SK-N-SH (cell line): ENCODE results near the gene ACVR1C. TPM values are rescaled to one million over a fixed set of nuclear protein-coding genes. Genes with fewer than 3 reads are reported as not detected.

Source experiments
- CTCF ChIA-PET: fragments of 300-600, 350-600 bp; formaldehyde crosslinking; extraction: SDS; loops from one replicate; lab custom pipeline; 2021; lab: Yijun Ruan, JAX
- POLR2A ChIA-PET: fragments of 350-600 bp; sonication (Branson Sonifier 250); formaldehyde crosslinking; extraction: SDS; loops from one replicate; lab custom pipeline; 2020; ENCODE audit warnings: antibody characterized with exemption, inconsistent platforms; lab: Yijun Ruan, JAX
- DNase-seq: peaks from one replicate; pipeline ENCODE4 v3.0.0; 2012
- H2AFZ ChIP-seq: fragments of 200-600 bp; sonication (generic); 2 replicates; pipeline ENCODE4 v1.8.1; 2016; ENCODE audit warnings: antibody characterized with exemption, mild to moderate bottlenecking, low read depth
- H3F3A ChIP-seq: fragments of 200-600 bp; sonication (generic); replicated peaks from 2 replicates; pipeline ENCODE3; 2016; ENCODE audit warnings: antibody characterized with exemption, mild to moderate bottlenecking; ENCODE audit not compliant: insufficient read depth
- H3K27ac ChIP-seq, 2 experiments: fragments of 200-500 bp in 1 of 2; fragments of 200-600 bp in 1 of 2; sonication (Bioruptor generic) in 1 of 2; sonication (generic), shearing (Covaris generic) in 1 of 2; 2 replicates each; pipeline versions ENCODE4 v1.5.1 to v1.6.1; 2014 to 2016; ENCODE audit warnings: low read depth in 2 of 2, inconsistent platforms in 1 of 2, low read length in 1 of 2, mild to moderate bottlenecking in 1 of 2, mixed read lengths in 1 of 2
- H3K27me3 ChIP-seq: fragments of 200-600 bp; sonication (generic), shearing (Covaris generic); 2 replicates; pipeline ENCODE4 v1.6.1; 2016; ENCODE audit warnings: mixed run types; ENCODE audit not compliant: insufficient read depth
- H3K36me3 ChIP-seq, 2 experiments: fragments of 200-500 bp in 1 of 2; fragments of 200-600 bp in 1 of 2; sonication (Bioruptor generic) in 1 of 2; sonication (generic) in 1 of 2; replicated peaks in 1 of 2; 2 replicates each; pipeline versions ENCODE3 to v1.5.1; 2014 to 2016; ENCODE audit warnings: low read length in 1 of 2, mild to moderate bottlenecking in 1 of 2; ENCODE audit not compliant: insufficient read depth in 2 of 2, control insufficient read depth in 1 of 2
- H3K4me1 ChIP-seq, 2 experiments: fragments of 200-500 bp in 1 of 2; fragments of 200-600 bp in 1 of 2; sonication (Bioruptor generic) in 1 of 2; sonication (generic), shearing (Covaris generic) in 1 of 2; 2 replicates each; pipeline versions ENCODE4 v1.5.1 to v1.6.1; 2014 to 2016; ENCODE audit warnings: low read depth in 1 of 2, low read length in 1 of 2, mixed run types in 1 of 2; ENCODE audit not compliant: insufficient read depth in 2 of 2, control insufficient read depth in 1 of 2
- H3K4me2 ChIP-seq: fragments of 200-600 bp; sonication (generic), shearing (Covaris generic); 2 replicates; pipeline ENCODE4 v1.6.1; 2017; ENCODE audit warnings: mixed run types
- H3K4me3 ChIP-seq, 2 experiments: fragments of 200-500 bp in 1 of 2; fragments of 200-600 bp in 1 of 2; sonication (Bioruptor generic) in 1 of 2; sonication (generic), shearing (Covaris generic) in 1 of 2; 2 replicates each; pipeline versions ENCODE4 v1.5.1 to v1.8.1; 2014 to 2016; ENCODE audit warnings: low read depth in 2 of 2, inconsistent platforms in 1 of 2, low read length in 1 of 2, mild to moderate bottlenecking in 1 of 2, mixed read lengths in 1 of 2, moderate library complexity in 1 of 2
- H3K79me2 ChIP-seq: fragments of 200-600 bp; sonication (generic); 2 replicates; pipeline ENCODE4 v1.8.1; 2017; ENCODE audit warnings: mild to moderate bottlenecking; ENCODE audit not compliant: insufficient read depth
- H3K9ac ChIP-seq: fragments of 200-600 bp; sonication (generic); 2 replicates; pipeline ENCODE4 v1.6.1; 2017; ENCODE audit warnings: mixed run types
- H3K9me2 ChIP-seq: fragments of 200-600 bp; sonication (generic); 2 replicates; pipeline ENCODE4 v1.6.1; 2017; ENCODE audit warnings: mixed run types
- H3K9me3 ChIP-seq: fragments of 200-600 bp; sonication (generic); 2 replicates; pipeline ENCODE4 v1.6.1; 2017; ENCODE audit warnings: mixed run types, mild to moderate bottlenecking, moderate library complexity
- H4K20me1 ChIP-seq: fragments of 200-600 bp; sonication (generic); 2 replicates; pipeline ENCODE4 v1.6.1; 2017; ENCODE audit warnings: mild to moderate bottlenecking, mixed run types; ENCODE audit not compliant: insufficient read depth
- CHD2 ChIP-seq: fragments of 150-350 bp; IDR thresholded peaks from 2 replicates; pipeline ENCODE4 v1.6.1; 2018; ENCODE audit warnings: low read length; ENCODE audit not compliant: partially characterized antibody
- ELF1 ChIP-seq: IDR thresholded peaks from 2 replicates; pipeline ENCODE4 v1.4.0; 2012
- EP300 ChIP-seq, 2 experiments: IDR thresholded peaks; 2 replicates each; pipeline versions ENCODE4 v1.4.0 to v1.6.1; 2012; ENCODE audit warnings: borderline replicate concordance in 1 of 2, low read depth in 1 of 2, low read length in 1 of 2
- EZH2phosphoT487 ChIP-seq: fragments of 200-600 bp; sonication (generic); IDR thresholded peaks from 2 replicates; pipeline ENCODE4 v1.6.1; 2017; ENCODE audit warnings: low read depth, mixed run types, mild to moderate bottlenecking, antibody characterized with exemption, moderate library complexity, borderline replicate concordance
- FOSL2 ChIP-seq: IDR thresholded peaks from 2 replicates; pipeline ENCODE4 v1.4.0; 2012; ENCODE audit warnings: low read depth, mild to moderate bottlenecking, moderate library complexity, borderline replicate concordance
- FOXJ3 ChIP-seq: sonication (generic); formaldehyde crosslinking; IDR thresholded peaks from 2 replicates; pipeline ENCODE4 v1.5.1; 2020; ENCODE audit warnings: mild to moderate bottlenecking, missing genetic modification reagents
- FOXM1 ChIP-seq: IDR thresholded peaks from 2 replicates; pipeline ENCODE4 v1.4.0; 2012; ENCODE audit warnings: low read depth, mild to moderate bottlenecking
- GATA2 ChIP-seq: sonication (generic); formaldehyde crosslinking; IDR thresholded peaks from 2 replicates; pipeline ENCODE4 v1.5.0; 2020; ENCODE audit warnings: mild to moderate bottlenecking, missing genetic modification reagents
- RXRA ChIP-seq: IDR thresholded peaks from 2 replicates; pipeline ENCODE4 v1.4.0; 2012; ENCODE audit warnings: low read depth, mild to moderate bottlenecking, borderline replicate concordance
- SMC3 ChIP-seq: IDR thresholded peaks from 2 replicates; pipeline ENCODE4 v1.6.1; 2012; ENCODE audit warnings: low read depth, low read length, improper control_type of control experiment
- TAF1 ChIP-seq: IDR thresholded peaks from 2 replicates; pipeline ENCODE4 v1.6.1; 2012; ENCODE audit warnings: low read depth, mild to moderate bottlenecking, low read length, moderate library complexity, borderline replicate concordance
- USF1 ChIP-seq: IDR thresholded peaks from 2 replicates; pipeline ENCODE4 v1.4.0; 2012; ENCODE audit warnings: low read depth, borderline replicate concordance
- USF2 ChIP-seq: fragments of 150-350 bp; IDR thresholded peaks from 2 replicates; pipeline ENCODE4 v1.6.1; 2017; ENCODE audit warnings: antibody characterized with exemption, low read length, low read depth, borderline replicate concordance
- ZBTB33 ChIP-seq: IDR thresholded peaks from 2 replicates; pipeline ENCODE4 v1.4.0; 2012; ENCODE audit warnings: low read depth, borderline replicate concordance
- WGBS: methylation state at CpG from one replicate; pipeline ENCODE4 v1.1.6; 2017; ENCODE audit warnings: low lambda C conversion rate; 5-methylcytosine and 5-hydroxymethylcytosine counted together
- polyA plus RNA-seq, 3 experiments: library from polyadenylated mRNA; depleted of rRNA; stranded (reverse); fragments of >200 nt; gene quantifications; 2 replicates each; pipeline ENCODE4 v1.2.3, GENCODE V29; 2012
- TF ChIP-seq, protein P1 (sequence below): IDR thresholded peaks from 2 replicates; pipeline ENCODE4; 2012

ACVR1C gene
- polyA plus RNA-seq, 1 of the 3 experiments (the other 2 are of a cell fraction) = 0.03 TPM

- H3K9ac ChIP-seq = no peak overlapping the region
- H3K4me3 ChIP-seq = no peak overlapping the region
- no peak overlapping the region for H3K27ac ChIP-seq
- no peak for TF ChIP-seq FOSL2
- no peak for TF ChIP-seq EZH2phosphoT487
- TF ChIP-seq GATA2 (CRISPR knock-in tag) = no peak
- TF ChIP-seq FOXM1 = no peak
- 6% methylated on average over 1 of the region's 1 CpG for WGBS
- no peaks in the 10 kb centered on the region for H3K9me2 ChIP-seq
- no peaks in the 10 kb centered on the region for H3K27me3 ChIP-seq
- H3K4me1 ChIP-seq = no peaks in the 10 kb centered on the region
- no peaks in the 10 kb centered on the region for H3K36me3 ChIP-seq
- no peak overlapping the region for H2AFZ ChIP-seq
- no peak for DNase-seq
- POLR2A ChIA-PET = no interaction called here
- H3K79me2 ChIP-seq = no peaks in the 10 kb centered on the region
- no peaks in the 10 kb centered on the region for H3K9me3 ChIP-seq
- H3F3A ChIP-seq = no peaks in the 10 kb centered on the region
- no peaks in the 10 kb centered on the region for H4K20me1 ChIP-seq
- H3K4me2 ChIP-seq = no peak overlapping the region
- CTCF ChIA-PET = no interaction called here
These were observed 70.9 kb downstream of the ACVR1C start for GRCh38 chr2:157557770-157558169.

DNA sequence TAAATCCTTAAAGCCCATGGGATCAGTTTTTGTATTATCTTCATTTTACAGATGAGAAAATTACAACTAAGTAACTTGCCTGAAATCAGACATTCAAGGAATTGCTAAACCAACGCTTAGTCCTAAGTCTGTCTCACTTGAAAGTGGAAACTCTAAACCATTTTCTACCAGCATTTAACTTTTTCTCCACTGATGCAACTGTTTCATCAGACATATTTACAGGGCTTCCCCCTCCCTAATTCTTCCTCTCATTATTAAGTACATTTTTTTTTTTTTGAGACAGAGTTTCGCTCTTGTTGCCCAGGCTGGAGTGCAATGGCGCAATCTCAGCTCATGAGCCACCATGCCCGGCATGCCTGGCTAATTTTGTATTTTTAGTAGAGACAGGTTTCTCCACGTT, 88.6 kb downstream of the ACVR1C start:
- Histone ChIP-seq H2AFZ (no peak overlapping the region), H4K20me1 (no peaks in the 10 kb centered on the region), H3F3A (no peaks in the 10 kb centered on the region), H3K9me3 (no peaks in the 10 kb centered on the region), H3K36me3 (no peaks in the 10 kb centered on the region), H3K27me3 (no peaks in the 10 kb centered on the region; the same call in 1 of the 2 replicates), H3K9me2 (no peaks in the 10 kb centered on the region; the same call in 1 of the 2 replicates), H3K9ac (no peak overlapping the region), H3K4me2 (no peak overlapping the region), H3K79me2 (no peaks in the 10 kb centered on the region), H3K4me3 (no peak overlapping the region), H3K27ac (no peak overlapping the region), H3K4me1 (no peaks in the 10 kb centered on the region)
- ChIA-PET POLR2A (no interaction called here), CTCF (no interaction called here)
- 31% methylated on average over 5 of the region's 5 CpGs for WGBS
- TF ChIP-seq FOXJ3 = no peak
- no peak for DNase-seq

- H3K9ac ChIP-seq = no peak overlapping the region
- no peak overlapping the region for H2AFZ ChIP-seq
- H3K9me3 ChIP-seq = no peaks in the 10 kb centered on the region
- H3K27ac ChIP-seq = no peak overlapping the region
- no peaks in the 10 kb centered on the region for H3K36me3 ChIP-seq
- no peaks in the 10 kb centered on the region for H4K20me1 ChIP-seq
- no peaks in the 10 kb centered on the region; the same call in 1 of the 2 replicates for H3K27me3 ChIP-seq
- 5% methylated on average over 1 of the region's 1 CpG for WGBS
- no peak overlapping the region for H3K4me2 ChIP-seq
- H3K4me1 ChIP-seq = no peaks in the 10 kb centered on the region
- H3K79me2 ChIP-seq = no peaks in the 10 kb centered on the region
- no peak overlapping the region for H3K4me3 ChIP-seq
- TF ChIP-seq CHD2 (no peak), EP300 (IDR thresholded peaks at IDR 0.05; ENCODE audit: borderline replicate concordance in 1 of 2, low read depth in 1 of 2, low read length in 1 of 2) (no peak), ZBTB33 (no peak), USF1 (no peak), RXRA (no peak), USF2 (no peak), ELF1 (no peak), TAF1 (no peak), SMC3 (no peak)
- TF ChIP-seq, protein P1, sequence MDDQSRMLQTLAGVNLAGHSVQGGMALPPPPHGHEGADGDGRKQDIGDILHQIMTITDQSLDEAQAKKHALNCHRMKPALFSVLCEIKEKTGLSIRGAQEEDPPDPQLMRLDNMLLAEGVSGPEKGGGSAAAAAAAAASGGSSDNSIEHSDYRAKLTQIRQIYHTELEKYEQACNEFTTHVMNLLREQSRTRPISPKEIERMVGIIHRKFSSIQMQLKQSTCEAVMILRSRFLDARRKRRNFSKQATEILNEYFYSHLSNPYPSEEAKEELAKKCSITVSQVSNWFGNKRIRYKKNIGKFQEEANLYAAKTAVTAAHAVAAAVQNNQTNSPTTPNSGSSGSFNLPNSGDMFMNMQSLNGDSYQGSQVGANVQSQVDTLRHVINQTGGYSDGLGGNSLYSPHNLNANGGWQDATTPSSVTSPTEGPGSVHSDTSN = no peak
- no peaks in the 10 kb centered on the region for H3K9me2 ChIP-seq
- DNase-seq = no peak
- ChIA-PET POLR2A (no interaction called here), CTCF (interaction anchor here (0.9 kb wide), 1 partner anchor 46 kb away, joined by 3 read pairs; no protein-coding TSS in a partner anchor)
- H3F3A ChIP-seq = no peaks in the 10 kb centered on the region
These were observed 90.6 kb downstream of the ACVR1C start for GRCh38 chr2:157538064-157538463.
